Right ventricle myocardium inferior (tissue), 1 donor: ENCODE data around the gene NEK11. TPM values are rescaled to one million over a fixed set of nuclear protein-coding genes. Genes with fewer than 3 reads are reported as not detected.
A peak's percentile ranks its signal among the peaks of the same experiment; 100 is the strongest.

Experiments
- ATAC-seq: fragments of 200-7000 bp; cut with Tn5 transposase; one replicate; pipeline ENCODE4 v1.9.1; 2020; ENCODE audit warnings: mild to moderate bottlenecking, moderate library complexity
- DNase-seq: peaks from one replicate; pipeline ENCODE4 v3.0.0; 2021; ENCODE audit errors: missing footprints
- intact Hi-C: fragments of 100-400 bp; cut with DNase I; formaldehyde crosslinking; loops from one replicate; pipeline ENCODE4 v1.11.0; 2022
- total RNA-seq: library from RNA; stranded (reverse); fragmentation: NEBNext Ultra II Directional; extraction: Animal tissue kit (Norgen Biotek cat#: 25700); gene quantifications from one replicate; pipeline ENCODE4 v1.2.1, GENCODE V29; 2021
- donor health status: DM: no; HTN: yes; CAD: no; lungs with severe emphysema.

Gene NEK11
- total RNA-seq, 1 donor from 2014 or later: 1.3 TPM

DNA sequence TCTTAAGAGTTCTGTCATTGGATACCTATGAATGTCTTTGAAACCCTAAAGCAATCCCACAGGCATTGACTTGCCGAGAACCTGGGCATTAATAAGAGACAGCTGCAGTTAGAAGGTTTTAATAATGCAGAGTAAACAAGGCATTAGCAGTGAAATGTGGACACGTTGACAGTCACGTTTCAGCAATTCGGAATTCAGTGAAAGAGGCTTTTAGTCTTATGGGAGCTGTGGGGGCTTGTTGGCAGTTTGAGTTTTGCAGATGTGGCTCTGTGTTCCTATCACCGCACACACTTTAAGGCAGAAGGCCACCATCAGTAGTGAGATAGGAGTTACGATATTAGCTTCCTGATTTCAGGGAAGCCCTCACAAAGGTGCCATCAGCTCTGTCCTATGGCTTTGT is 209.7 kb downstream of the NEK11 start:
- DNase-seq (no peak), ATAC-seq (no peak)
- intact Hi-C loops: no loop called here

DNA sequence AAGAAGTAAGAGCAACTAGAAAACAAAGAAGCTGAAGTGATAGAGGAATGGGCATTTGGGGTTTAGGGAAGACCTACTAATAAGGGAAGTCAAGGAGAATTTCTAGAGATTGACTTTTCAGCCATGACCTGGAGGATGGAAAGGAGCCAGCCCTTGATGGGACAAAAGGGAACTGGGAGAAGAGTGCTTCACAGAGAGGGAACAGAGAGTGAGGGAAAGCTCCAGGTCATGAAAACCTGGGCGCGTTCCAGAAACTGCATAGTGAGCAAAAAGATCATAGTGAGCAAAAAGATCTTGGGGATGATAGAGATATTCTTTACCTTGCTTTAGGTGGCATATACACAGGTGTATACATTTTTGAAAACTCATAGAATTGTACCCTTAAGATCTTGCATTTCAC is 211.8 kb downstream of the NEK11 start:
- no peak for ATAC-seq
- DNase-seq: no peak
- intact Hi-C loops: no loop called here

DNA sequence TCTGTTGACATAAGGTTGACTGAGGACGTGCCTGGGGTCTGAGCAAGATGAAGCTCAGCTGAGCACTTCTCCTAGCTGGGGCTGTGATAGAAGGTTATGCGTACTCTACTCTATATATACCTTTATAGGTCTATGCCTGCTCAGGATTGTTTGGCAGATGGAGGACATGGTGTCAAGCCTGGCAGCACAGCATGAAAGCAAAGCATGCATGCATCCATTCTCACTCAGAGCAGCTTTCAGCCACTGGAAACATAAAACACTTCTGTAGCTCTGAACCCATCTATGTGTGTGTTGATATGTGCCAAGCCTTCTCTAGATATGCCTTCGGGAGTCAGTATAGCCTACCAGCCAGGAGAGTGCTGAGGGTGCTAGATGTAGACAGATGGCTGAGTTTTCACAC is 212.6 kb downstream of the NEK11 start:
- ATAC-seq (no peak), DNase-seq (no peak)
- intact Hi-C loops: no loop called here

DNA sequence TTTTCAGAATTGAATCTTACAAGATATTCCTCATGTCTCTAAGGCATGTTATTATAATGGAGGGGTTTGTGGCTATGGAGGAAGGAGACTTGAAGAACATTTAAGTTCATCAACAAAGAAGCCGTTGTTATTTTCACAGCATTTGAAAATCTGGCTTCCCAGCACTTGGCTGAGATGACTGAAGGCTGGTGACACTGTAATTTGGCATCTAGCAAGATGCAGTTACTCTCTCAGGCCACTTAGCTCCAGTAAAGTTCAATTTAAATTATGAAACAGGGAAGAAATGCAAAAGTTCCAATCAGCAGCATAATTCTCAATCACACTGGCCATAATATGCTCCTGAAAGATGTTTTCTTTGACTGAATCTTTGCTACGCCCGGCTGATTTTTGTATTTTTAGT is 215.5 kb downstream of the NEK11 start:
- no peak for ATAC-seq
- no peak for DNase-seq
- intact Hi-C loops: no loop called here

DNA sequence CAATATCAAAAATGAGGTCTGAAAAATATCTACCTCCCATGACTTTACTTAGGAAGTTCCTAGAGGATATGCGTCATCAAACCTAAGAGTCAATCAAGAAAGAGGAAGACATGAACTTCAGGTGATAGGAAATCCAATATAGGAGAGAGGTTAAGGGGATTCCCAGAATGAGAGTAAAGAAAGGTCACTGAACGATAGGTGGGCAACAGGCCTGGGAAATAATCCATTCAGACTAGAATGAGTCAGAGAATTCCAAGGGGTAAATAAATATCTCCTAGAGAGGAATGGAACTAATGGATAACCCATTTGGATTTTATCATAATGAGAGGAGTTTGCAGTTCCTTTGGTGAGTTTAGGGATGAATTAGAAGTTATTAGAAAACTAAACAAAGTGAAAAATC is 223.8 kb downstream of the NEK11 start:
- intact Hi-C loops: no loop called here
- ATAC-seq (no peak), DNase-seq (no peak)

DNA sequence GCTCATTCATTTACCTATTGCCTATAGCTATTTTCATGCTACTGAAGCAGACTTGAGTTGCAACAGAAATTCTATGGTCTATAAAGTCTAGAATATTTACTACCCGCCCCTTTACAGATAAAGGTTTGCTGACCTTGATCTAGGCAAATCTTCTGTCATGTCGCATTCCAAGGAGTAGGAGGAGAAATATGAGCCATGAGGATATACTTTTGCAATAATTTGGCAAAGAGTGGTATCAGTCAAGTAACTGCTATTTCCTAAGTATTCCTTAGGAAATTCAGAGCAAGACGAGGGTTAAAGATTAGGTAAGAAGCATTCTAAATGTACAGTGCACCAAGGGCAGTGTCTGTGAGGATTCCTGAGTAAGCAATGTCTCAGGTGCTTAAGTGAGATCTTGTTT is 233.8 kb downstream of the NEK11 start:
- DNase-seq (no peak), ATAC-seq (no peak)
- intact Hi-C loops: no loop called here

DNA sequence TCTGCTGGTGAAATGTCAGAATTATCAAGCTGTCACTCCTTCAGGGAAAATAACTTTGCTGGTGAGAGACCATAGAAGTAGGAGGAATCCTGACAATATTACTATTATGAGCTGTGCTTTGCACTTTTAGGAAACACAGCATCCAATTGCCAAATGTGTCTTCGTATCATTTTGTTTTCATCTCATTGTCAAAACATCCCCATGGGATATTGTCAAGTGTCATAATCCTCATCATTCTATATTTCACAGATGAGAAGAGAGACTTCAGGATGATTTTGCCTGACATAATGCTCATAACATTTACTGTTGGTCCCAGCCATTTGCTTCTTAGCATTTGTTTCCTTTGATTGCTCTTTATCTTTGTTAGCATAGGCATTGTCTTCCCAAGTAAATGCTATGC is 234.4 kb downstream of the NEK11 start:
- ATAC-seq: no peak
- intact Hi-C loops: no loop called here
- no peak for DNase-seq

DNA sequence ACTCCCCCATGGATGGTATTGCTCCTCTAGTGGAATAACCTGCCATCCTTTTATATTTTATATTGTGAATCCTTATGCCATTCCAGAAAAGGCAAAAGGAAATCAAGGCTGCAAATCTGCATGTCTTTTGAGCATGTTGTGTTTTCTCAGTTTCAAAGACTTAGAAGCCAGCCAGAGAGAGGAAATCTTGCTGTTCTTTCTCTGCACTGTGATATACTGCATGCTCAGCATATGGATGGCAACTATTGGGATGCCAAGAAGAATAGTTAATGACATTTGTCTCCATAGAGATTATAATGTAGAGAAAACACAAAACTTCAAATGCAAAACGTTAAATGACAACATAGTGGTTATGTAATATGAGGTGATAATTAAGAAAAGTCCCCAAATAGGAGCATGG is 248.9 kb downstream of the NEK11 start:
- intact Hi-C loops: no loop called here
- ATAC-seq: no peak
- DNase-seq: no peak

DNA sequence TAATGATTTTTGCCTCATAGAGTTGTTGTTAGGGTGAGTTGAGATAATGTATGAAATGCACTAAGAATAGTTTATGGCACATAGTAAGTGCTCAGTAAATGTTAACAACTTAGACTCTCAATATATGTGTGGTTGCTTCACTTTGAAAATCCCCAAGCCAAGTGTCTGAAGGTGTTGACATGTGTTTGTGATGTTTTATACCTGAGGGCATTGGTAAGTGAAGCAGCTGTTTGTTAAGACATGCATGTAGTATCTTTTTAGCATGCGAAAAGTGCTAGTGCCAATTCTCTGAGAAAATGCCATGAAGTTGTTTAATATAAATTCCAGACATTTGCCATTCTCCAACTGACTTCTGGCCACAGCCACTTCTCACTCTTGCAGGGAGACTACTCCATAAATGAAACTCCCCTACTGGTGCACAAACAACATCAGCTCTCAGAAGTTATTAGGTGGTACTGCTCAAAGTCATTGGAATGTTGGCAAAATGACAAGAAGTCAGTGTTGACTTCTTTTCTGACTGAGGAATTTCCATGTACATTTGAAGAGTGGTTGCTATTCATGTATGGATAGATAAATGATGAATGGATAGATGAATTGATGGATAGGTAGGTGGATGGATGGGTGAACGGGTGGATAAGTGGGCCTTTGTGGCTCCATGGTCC is 251.3 kb downstream of the NEK11 start:
- intact Hi-C loops: no loop called here
- ATAC-seq (no peak), DNase-seq (no peak)

DNA sequence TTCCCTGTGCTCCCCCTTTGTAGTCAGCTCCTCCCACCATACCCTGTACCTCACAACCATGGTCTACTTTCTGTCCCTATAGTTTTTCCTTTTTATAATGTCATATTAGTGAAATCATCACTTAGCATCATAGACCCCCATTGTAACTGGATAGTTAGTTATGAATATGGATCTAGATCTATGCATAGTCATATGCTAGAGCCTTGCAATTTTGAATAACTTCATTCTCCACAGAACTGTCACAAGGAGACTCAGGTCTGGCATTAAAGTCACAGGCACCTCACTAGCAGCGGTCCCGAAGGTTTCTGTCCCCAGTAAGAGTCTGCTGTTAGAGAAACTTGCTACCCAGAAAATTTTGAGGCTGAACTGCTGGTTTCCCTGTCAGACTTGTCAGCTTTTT is 252.9 kb downstream of the NEK11 start:
- no peak for DNase-seq
- intact Hi-C loops: no loop called here
- ATAC-seq: no peak

DNA sequence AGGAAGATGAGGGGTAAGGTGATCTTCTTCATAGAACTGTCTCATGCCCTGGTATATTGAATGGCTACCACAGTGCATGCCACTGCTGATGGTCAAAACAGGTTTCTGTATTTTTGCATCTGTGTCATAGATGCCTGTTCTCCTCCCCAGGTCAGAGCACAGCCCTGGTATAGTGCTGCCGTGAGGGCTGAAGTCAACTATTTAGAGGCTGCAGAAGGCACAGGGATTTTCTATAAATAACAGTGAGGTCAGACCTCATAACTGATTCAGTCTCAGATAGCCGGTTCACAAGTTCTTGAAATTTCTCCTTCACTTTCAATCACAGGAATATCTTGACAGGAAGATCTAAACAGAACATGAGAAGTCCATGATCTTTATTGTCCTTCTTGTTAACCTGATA is 255.7 kb downstream of the NEK11 start:
- DNase-seq (no peak), ATAC-seq (peak; percentile 60)
- intact Hi-C loops: no loop called here

DNA sequence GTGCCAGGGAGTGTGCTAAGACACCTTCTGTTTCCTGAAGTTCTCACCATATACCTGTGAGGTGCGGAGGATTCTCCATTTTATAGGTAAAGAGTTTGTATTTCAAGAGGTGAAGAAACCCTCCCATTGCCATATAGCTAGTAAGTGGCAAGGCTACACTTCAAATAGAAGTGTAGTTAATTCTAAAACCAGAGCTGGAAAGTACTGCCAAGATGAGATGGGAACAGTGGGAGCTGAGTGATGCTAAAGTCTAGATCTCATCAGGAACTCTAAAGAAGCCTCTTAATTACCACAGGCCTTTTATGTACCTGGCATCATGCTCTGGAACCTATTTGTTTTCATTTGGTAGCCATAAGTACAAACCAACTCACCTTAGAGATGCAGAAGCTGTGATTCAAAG is 256.3 kb downstream of the NEK11 start:
- intact Hi-C loops: no loop called here
- no peak for DNase-seq
- ATAC-seq: no peak

DNA sequence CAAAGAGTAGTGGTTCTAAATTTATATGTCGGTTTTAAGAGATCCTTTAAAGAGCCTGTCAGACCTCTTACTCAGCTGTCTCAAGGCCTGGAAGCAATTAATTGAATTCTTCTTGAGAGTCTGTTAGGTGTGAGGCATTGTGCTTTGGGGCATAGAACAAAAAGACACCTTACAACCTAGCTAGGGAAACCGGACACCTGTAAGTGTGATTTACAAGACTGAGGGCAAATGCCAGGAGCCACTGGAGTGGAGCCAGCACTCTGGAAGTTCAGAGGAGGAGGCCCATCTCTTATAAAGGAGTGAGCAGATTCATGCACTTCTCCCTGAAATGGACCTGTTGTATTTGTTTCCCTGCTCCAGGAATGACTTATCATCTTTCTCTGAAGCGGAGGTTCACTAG is 257.2 kb downstream of the NEK11 start:
- DNase-seq (no peak), ATAC-seq (no peak)
- intact Hi-C loops: no loop called here

DNA sequence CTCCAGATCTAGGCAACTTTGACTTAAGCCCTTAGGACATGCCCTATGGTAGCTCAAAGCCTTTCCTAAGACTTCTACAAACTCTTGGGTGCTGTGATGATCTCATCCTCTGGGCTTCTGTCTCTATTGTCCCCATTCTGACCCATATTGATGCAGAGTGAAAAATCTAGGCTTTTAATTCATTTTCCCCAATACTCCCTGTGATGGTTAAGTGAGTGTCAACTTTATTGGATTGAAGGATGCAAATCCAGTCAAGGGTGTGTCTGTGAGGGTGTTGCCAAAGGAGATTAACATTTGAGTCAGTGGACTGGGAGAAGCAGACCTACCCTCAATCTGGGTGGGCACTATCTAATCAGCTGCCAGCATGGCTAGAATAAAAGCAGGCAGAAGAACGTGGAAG is 257.6 kb downstream of the NEK11 start:
- ATAC-seq: no peak
- no peak for DNase-seq
- intact Hi-C loops: no loop called here

DNA sequence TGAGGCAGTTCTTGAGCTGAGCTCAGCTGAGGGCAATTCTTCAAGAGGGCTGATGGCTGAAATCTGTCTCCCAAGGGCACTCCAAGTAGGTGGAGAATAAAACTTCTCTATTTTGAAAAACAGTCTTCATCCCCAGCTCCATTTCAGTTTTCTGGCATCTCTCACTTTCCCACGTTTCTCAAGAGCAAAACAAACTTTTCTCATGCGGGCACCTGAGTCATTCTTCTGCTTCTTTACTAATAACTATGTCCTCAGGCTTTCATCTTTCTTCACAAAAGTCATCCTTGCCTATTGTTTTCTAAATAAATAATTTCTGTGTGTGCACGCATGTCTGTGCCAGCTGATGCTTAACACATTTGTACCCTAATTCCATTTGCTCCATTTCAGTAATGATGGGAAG is 258.8 kb downstream of the NEK11 start:
- intact Hi-C loops: no loop called here
- ATAC-seq: no peak
- DNase-seq: no peak

DNA sequence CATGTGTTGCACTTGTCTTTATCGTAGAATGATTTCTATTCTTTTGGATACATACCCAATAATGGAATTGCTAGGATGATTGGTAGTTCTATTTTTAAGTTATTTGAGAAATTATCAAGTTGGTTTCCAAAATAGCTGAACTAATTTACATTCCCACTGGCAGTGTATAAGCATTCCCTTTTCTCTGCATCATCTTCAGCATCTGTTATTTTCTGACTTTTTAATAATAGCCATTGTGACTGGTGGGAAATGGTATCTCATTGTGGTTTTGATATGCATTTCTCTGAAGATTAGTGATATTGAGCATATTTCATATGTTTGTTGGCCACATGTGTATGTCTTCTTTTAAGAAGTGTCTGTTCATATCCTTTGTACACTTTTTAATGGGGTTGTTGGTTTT is 273.2 kb downstream of the NEK11 start:
- intact Hi-C loops: no loop called here
- ATAC-seq: no peak
- DNase-seq: no peak

DNA sequence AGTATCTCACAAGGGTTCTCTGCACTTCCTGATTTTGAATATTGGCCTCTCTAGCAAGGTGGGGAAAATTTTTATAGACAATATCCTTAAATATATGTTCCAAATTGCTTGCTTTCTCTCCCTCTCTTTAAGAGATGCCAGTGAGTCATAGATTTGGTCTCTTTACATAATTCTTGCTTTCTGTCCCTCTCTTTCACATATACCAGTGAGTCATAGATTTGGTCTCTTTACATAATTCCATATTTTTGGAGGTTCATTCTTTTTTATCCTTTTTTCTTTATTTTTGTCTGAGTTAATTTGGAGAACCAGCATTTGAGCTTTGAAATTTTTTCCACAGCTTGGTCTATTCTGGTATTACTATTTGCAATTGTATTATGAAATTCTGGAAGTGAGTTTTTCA is 277.2 kb downstream of the NEK11 start:
- no peak for DNase-seq
- ATAC-seq: no peak
- intact Hi-C loops: no loop called here

DNA sequence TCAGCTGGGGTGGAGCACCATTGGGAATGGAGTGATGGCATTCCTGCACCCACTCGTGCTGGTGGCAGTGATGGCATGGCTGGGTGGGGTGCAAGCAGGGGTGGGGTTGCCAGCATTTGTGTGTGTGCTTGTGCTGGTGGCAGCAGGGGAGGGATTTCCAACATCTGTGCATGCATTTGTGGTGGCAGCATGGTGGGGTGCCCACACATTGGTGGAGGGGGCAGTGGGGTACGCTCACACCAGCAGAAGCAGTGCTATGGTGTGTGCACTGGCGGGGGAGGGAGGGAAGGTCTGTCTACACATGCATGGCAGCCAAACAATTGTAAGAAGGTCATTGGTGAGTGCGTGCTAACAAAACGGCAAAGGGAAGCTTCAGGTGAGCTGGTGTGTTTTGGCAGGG is 278.2 kb downstream of the NEK11 start:
- DNase-seq: no peak
- intact Hi-C loops: no loop called here
- ATAC-seq: no peak

DNA sequence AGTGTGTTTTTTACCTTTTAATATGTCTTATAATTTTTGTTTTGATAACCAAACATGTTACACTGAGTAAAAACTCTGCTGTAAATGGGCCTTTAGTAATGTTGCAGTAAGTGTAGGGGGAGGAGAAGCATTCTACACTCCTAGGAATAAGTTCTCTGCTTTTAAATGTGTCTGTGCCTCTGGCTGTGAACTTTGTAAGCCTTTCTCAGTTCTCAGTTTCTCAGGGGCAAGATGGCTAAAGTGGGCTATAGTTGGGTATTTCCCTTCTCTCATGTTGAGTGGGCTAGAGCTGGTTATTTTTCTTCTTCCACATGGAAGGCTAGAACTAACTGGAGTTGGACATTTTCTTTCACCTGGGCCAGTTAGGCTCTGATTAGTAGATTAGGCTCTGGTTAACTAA is 279.6 kb downstream of the NEK11 start:
- DNase-seq (no peak), ATAC-seq (no peak)
- intact Hi-C loops: no loop called here

DNA sequence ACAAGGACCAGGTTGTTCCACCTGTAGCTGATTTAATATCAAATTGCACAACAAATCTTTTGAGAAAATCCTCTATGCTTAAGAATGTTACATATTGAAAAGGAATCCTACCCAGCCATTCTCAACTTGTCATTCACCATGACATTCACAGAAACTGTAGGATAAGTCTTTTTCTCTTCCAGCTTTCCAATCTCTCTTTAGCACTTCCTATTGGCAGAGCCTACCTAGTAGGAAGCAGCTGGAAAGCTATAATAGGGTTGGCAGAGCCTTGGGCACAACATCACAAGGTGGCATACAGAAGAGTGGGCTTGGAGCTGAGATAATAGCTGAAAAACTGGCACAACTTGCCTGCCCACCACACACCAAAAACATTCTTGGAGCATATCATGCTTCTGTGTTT is 287.6 kb downstream of the NEK11 start:
- no peak for DNase-seq
- no peak for ATAC-seq
- intact Hi-C loops: no loop called here

DNA sequence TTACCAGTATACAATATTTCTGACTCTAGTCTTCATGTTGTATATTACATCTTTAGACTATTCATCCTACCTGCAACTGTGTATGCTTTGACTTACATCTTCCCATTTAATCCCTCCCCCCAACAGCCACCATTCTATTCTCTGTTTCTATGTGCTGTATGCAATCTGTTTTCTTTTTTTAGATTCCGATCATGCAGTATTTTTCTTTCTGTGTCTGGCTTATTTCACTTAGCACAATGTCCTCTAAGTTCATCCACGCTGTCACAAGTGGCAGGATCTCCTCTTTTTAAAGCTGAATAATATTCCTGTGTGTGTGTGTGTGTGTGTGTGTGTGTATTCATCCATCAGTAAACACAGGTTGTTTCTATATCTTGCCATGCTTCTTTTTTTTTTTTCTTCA is 288.5 kb downstream of the NEK11 start:
- intact Hi-C loops: no loop called here

DNA sequence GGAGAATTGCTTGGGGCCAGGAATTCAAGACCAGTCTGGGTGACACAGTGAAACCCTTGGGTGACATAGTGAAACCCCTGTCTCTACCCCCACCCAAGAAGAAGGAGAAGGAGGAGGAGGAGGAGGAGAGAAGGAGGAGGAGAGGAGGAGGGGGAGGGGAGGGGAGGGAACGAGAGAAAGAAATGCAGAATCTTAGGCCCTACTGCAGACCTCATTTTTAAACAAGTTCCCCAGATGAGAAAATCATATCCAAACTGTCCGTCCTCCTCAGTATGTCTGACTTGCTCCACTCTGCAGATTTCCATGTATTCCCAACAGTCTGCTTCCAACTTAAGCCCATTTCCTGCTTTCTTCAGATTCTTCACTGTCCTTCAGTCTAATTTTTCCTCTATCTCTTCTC is 291.0 kb downstream of the NEK11 start:
- intact Hi-C loops: no loop called here
- ATAC-seq (no peak), DNase-seq (no peak)

More for the DNA sequence above, 288.5 kb downstream of the NEK11 start:
- ATAC-seq: no peak
- no peak for DNase-seq
